MM.1S (cell line): Measurements from ENCODE around the gene SEC22C.

Experiments used
- DNase-seq: peaks from one replicate; pipeline ENCODE4 v3.0.0-alpha.2; 2015
- H2AFZ ChIP-seq: fragments of 300-600 bp; sonication (generic); 2 replicates; pipeline ENCODE4 v1.6.0; 2016; ENCODE audit warnings: antibody characterized with exemption, low read length
- H3F3A ChIP-seq: fragments of 300-600 bp; sonication (generic); 2 replicates; pipeline ENCODE4 v1.6.1; 2016; ENCODE audit warnings: mild to moderate bottlenecking, antibody characterized with exemption, low read length, moderate library complexity, mixed read lengths; ENCODE audit not compliant: insufficient read depth
- H3K27ac ChIP-seq: fragments of 300-600 bp; sonication (generic); 2 replicates; pipeline ENCODE4 v1.5.1; 2016; ENCODE audit warnings: mild to moderate bottlenecking, low read length
- H3K27me3 ChIP-seq: fragments of 300-600 bp; sonication (generic); replicated peaks from 2 replicates; pipeline ENCODE4 v1.6.0; 2016; ENCODE audit warnings: low read length; ENCODE audit not compliant: insufficient read depth
- H3K36me3 ChIP-seq: fragments of 300-600 bp; sonication (generic); replicated peaks from 2 replicates; pipeline ENCODE4 v1.6.1; 2016; ENCODE audit warnings: mild to moderate bottlenecking, low read length, mixed read lengths; ENCODE audit not compliant: insufficient read depth
- H3K4me1 ChIP-seq: fragments of 300-600 bp; sonication (generic); 2 replicates; pipeline ENCODE4 v1.6.1; 2016; ENCODE audit warnings: low read length, mixed read lengths
- H3K4me2 ChIP-seq: fragments of 300-600 bp; sonication (generic); 2 replicates; pipeline ENCODE4 v1.6.0; 2016; ENCODE audit warnings: low read depth, low read length
- H3K4me3 ChIP-seq: fragments of 300-600 bp; sonication (generic); 2 replicates; pipeline ENCODE4 v1.5.1; 2016; ENCODE audit warnings: low read length, mixed read lengths
- H3K79me2 ChIP-seq: fragments of 300-600 bp; sonication (generic); 2 replicates; pipeline ENCODE4 v1.6.1; 2016; ENCODE audit warnings: mixed run types, low read length, mixed read lengths
- H3K9ac ChIP-seq: fragments of 300-600 bp; sonication (generic); 2 replicates; pipeline ENCODE4 v1.6.1; 2016; ENCODE audit warnings: low read length, mixed read lengths
- H3K9me2 ChIP-seq: fragments of 300-600 bp; sonication (generic); replicated peaks from 2 replicates; pipeline ENCODE4 v1.6.1; 2016; ENCODE audit warnings: mild to moderate bottlenecking, low read length, mixed read lengths; ENCODE audit not compliant: insufficient read depth
- H3K9me3 ChIP-seq: fragments of 300-600 bp; sonication (generic); replicated peaks from 2 replicates; pipeline ENCODE4 v1.6.1; 2016; ENCODE audit warnings: mild to moderate bottlenecking, low read length, mixed read lengths; ENCODE audit not compliant: insufficient read depth
- H4K20me1 ChIP-seq: fragments of 300-600 bp; sonication (generic); 2 replicates; pipeline ENCODE4 v1.6.1; 2016; ENCODE audit warnings: mild to moderate bottlenecking, low read length, moderate library complexity, mixed read lengths; ENCODE audit not compliant: insufficient read depth
- CTCF ChIP-seq: fragments of 300-600 bp; sonication (generic); IDR thresholded peaks from 2 replicates; pipeline ENCODE4 v1.5.1; 2016; ENCODE audit warnings: antibody characterized with exemption, low read length, mixed read lengths
- EZH2 ChIP-seq: fragments of 300-600 bp; sonication (generic); optimal IDR thresholded peaks from 2 replicates; pipeline ENCODE3; 2017; ENCODE audit warnings: low read depth, mild to moderate bottlenecking, antibody characterized with exemption, low read length, mixed read lengths
- EZH2phosphoT487 ChIP-seq: fragments of 300-600 bp; sonication (generic); IDR thresholded peaks from 2 replicates; pipeline ENCODE4 v1.6.1; 2018; ENCODE audit warnings: antibody characterized with exemption, low read length

Gene SEC22C

GRCh38 chr3:42524751-42525150, 57.0 kb downstream of the SEC22C start:
- Histone ChIP-seq H3K9me2 (no peaks in the 10 kb centered on the region), H3K27me3 (no peaks in the 10 kb centered on the region), H2AFZ (no peak overlapping the region), H3K36me3 (no peaks in the 10 kb centered on the region), H3K27ac (no peak overlapping the region), H4K20me1 (no peaks in the 10 kb centered on the region), H3K9me3 (no peaks in the 10 kb centered on the region), H3F3A (no peaks in the 10 kb centered on the region), H3K4me3 (no peak overlapping the region), H3K4me2 (no peak overlapping the region), H3K9ac (no peak overlapping the region), H3K4me1 (no peaks in the 10 kb centered on the region), H3K79me2 (no peaks in the 10 kb centered on the region)
- TF ChIP-seq CTCF, result no peak
- TF ChIP-seq EZH2, result no peak
- no peak for TF ChIP-seq EZH2phosphoT487
- DNase-seq, result no peak

- Histone ChIP-seq H3K9ac (no peak overlapping the region), H3K79me2 (no peaks in the 10 kb centered on the region), H3K36me3 (no peaks in the 10 kb centered on the region), H3K9me2 (no peaks in the 10 kb centered on the region), H3K4me3 (no peak overlapping the region), H3K27me3 (no peaks in the 10 kb centered on the region), H3F3A (no peaks in the 10 kb centered on the region), H4K20me1 (no peaks in the 10 kb centered on the region), H3K4me1 (no peaks in the 10 kb centered on the region), H3K27ac (no peak overlapping the region), H3K4me2 (no peak overlapping the region), H2AFZ (no peak overlapping the region), H3K9me3 (no peaks in the 10 kb centered on the region)
- TF ChIP-seq EZH2phosphoT487, result no peak
- TF ChIP-seq EZH2, result no peak
- TF ChIP-seq CTCF, result no peak
- no peak for DNase-seq
Measured at GRCh38 chr3:42520906-42521305, 60.9 kb downstream of the SEC22C start.

- no peaks in the 10 kb centered on the region for H3K79me2 ChIP-seq
- H3K9ac ChIP-seq, result no peak overlapping the region
- DNase-seq, result no peak
- no peaks in the 10 kb centered on the region for H3K36me3 ChIP-seq
- no peak overlapping the region for H3K4me3 ChIP-seq
- TF ChIP-seq CTCF (no peak), EZH2phosphoT487 (no peak), EZH2 (no peak)
- no peak overlapping the region for H3K4me2 ChIP-seq
- H3K9me3 ChIP-seq, result no peaks in the 10 kb centered on the region
- H3F3A ChIP-seq, result no peaks in the 10 kb centered on the region
- H3K27ac ChIP-seq, result no peak overlapping the region
- H3K4me1 ChIP-seq, result no peaks in the 10 kb centered on the region
- no peaks in the 10 kb centered on the region for H4K20me1 ChIP-seq
- H2AFZ ChIP-seq, result no peak overlapping the region
- no peaks in the 10 kb centered on the region for H3K9me2 ChIP-seq
- no peaks in the 10 kb centered on the region for H3K27me3 ChIP-seq
Measured at GRCh38 chr3:42520336-42520735, 61.4 kb downstream of the SEC22C start.

GRCh38 chr3:42519568-42519962, 62.2 kb downstream of the SEC22C start:
- no peaks in the 10 kb centered on the region for H4K20me1 ChIP-seq
- no peak for DNase-seq
- H3K4me2 ChIP-seq, result no peak overlapping the region
- no peaks in the 10 kb centered on the region for H3K36me3 ChIP-seq
- H2AFZ ChIP-seq, result no peak overlapping the region
- H3K27ac ChIP-seq, result no peak overlapping the region
- no peaks in the 10 kb centered on the region for H3K79me2 ChIP-seq
- H3K9me2 ChIP-seq, result no peaks in the 10 kb centered on the region
- TF ChIP-seq CTCF (no peak), EZH2 (no peak), EZH2phosphoT487 (no peak)
- no peaks in the 10 kb centered on the region for H3K4me1 ChIP-seq
- H3F3A ChIP-seq, result no peaks in the 10 kb centered on the region
- no peaks in the 10 kb centered on the region for H3K27me3 ChIP-seq
- H3K9me3 ChIP-seq, result no peaks in the 10 kb centered on the region
- no peak overlapping the region for H3K4me3 ChIP-seq
- no peak overlapping the region for H3K9ac ChIP-seq
